ENCODE results near the gene ZNF124.
A peak's percentile ranks its signal among the peaks of the same experiment; 100 is the strongest.
"Not testable (repeated sequence)": the region's sequence is repeated elsewhere in the genome, so short reads cannot be mapped to it uniquely, and the experiment has no call there.

ZNF124 gene

DNA sequence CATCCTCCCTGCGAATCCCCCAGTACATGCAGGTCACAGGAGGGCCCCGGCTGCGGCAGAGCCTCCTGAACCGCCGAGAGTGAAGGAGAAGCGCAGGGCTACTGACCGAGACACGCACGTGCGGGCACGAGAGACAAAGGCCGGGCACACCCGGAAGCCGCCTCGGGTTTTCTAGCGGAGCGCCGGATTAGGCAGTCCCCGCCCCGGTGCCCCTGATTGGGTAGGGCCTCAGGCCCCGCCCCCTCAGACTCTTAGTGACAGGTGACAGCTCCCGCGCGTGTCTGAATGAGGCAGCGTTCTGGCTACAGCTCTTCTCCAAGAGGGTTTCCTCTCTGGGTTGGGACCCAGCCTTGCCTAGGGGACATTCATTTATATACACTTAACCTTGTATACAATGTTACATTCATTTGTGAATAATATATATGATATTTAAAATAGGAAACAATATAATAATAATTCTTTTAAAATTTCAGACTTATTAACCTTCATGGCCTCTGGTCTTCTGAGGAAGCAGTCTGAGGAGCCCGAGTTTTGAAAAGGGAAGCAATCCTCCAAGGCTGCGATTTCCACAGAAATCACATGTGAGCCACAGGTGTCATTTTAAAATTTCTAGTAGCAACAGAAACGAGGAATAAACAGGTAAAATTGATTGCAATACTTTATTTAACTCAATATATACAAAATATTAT, at the start of gene ZNF124:
TSS of gene ZNF124 (minus strand) at position 146 of the 689 bp plus-strand sequence. CDS start at position 3, 143 bp downstream.
- DNase-seq = peak; percentile 57

DNA sequence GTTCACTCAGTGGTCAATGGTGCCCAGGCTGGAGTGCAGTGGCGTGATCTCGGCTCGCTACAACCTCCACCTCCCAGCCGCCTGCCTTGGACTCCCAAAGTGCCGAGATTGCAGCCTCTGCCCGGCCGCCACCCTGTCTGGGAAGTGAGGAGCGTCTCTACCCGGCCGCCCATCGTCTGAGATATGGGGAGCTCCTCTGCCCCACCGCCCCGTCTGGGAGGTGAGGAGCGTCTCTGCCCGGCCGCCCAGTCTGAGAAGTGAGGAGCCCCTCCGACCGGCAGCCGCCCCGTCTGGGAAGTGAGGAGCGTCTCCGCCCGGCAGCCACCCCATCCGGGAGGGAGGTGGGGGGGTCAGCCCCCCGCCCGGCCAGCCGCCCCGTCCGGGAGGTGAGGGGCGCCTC, 48.5 kb upstream of the ZNF124 start:
- not testable (repeated sequence) for DNase-seq

DNA sequence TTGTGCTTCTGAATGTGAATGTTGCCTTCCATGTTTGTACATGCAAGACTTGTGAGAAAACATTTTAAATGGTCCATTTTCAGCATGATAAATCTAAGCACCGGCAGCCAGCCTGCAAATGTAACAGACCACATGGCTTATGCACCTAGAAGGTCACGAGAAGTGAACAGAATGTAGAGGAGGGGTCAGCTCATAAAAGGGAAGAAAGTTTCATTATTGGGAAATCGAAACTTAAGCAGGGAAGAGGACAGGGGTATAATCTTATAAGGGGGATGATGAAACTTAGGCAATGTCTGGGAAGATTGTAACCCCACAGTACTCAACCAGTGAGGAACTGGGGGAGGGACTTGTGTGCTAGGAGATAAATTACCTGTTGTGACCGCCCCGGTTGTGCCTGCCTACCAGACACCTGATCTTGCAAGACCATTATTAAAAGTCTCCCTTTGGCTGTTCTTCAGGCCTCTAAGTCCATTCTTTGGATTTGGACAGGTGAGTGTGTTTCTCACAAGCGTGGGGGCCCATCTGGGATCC, 46.4 kb upstream of the ZNF124 start:
- peak; percentile 90 for DNase-seq

DNA sequence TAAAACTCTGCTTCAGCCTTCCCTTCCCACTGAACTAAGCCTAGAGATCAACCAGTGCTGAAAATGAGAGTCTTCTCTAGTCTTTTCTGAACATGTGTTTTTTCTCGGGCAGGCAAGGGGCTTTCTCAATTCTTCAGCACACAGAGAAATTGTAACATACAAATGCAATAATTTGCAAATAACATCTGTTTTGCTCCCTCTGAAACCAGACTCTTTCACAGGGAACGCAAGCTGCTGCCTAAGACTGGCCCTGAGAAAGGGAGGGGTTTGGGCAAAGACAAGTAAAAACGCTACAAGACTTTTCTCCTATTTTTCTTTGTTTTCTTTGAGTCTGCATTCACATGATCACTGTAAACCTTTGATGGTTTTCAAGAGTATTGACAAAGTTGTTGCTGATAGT, 44.4 kb upstream of the ZNF124 start:
- no peak for DNase-seq

DNA sequence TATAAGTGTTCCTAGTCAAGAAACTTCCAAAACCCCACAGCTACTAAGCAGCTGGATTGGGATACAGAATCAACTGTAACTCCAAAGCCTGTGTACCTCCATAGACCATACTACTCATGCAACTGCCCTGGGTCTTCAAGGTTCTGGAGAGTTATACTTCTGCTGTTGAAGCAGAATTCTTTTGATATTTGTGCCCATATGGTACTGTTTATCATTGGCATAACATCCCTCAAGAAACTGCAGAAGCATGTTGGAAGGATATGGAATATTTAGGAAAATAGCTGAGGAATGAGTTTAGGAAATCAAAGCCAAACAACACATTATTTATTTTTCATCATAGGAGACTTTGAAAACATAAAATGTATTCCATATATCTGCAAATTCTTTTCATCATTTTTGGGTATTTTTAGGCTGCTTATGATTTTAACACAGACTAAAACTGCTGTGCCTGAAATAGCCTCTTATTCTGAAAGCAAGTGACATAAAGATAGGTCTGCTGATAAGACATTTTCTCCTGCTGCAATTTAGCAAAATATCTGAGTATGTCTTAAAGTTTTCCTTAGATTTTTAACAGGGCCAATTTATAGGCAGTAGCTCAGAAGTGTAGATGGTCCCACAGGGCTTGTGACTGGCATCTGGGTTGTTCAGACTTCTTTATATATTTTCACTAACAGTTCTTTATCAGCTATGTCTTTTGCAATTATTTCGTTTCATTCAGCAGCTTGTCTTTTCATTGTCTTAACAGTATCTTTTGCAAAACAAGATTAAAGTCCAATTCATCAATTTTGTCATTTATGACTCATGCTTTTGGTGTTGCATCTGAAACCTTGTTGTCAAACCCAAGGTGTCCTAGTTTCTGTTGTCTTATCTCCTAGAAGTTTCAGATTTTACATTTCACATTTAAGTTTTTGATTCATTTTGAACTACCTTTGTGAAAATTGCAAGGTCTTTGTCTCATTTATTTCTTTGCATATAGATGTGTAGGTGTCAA, 41.1 kb upstream of the ZNF124 start:
- peak; percentile 5 for DNase-seq

DNA sequence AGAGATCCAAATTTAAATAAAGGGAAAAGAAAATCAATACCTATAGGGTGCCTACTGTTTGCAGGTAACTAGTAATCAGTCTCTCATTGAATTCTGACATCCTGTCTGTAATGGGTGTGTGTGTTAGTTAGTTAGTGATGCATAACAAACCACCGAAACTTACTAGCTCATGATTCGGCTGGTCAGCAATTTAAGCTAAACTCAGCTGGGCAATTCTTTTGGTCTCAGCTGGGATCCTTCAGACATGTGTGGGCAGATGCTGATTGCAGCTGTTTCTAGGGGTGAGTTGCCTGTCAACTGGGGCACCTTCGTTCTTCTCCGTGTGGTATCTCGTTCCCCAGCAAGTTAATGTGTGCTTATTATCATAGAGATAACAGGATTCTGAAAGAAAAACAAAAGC, 40.2 kb upstream of the ZNF124 start:
- DNase-seq = no peak

DNA sequence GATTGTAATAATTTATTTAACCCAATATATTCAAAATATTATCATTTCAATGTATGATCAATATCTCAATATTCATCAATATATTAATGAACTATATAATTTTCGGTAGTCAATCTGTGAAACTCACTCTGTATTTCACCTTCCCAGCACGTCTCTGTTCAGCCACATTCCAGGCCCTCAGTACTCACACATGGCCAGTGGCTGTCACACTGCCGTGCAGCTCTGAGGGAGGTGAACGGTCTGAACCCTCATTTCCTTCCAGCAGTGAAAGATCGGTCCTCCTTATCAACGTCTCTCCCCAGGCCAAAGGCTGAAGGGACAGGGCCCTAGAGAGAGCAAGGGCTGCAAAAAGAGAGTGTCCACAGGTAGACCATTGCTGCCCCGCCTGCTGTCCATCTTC, 39.5 kb upstream of the ZNF124 start:
- no peak for DNase-seq

DNA sequence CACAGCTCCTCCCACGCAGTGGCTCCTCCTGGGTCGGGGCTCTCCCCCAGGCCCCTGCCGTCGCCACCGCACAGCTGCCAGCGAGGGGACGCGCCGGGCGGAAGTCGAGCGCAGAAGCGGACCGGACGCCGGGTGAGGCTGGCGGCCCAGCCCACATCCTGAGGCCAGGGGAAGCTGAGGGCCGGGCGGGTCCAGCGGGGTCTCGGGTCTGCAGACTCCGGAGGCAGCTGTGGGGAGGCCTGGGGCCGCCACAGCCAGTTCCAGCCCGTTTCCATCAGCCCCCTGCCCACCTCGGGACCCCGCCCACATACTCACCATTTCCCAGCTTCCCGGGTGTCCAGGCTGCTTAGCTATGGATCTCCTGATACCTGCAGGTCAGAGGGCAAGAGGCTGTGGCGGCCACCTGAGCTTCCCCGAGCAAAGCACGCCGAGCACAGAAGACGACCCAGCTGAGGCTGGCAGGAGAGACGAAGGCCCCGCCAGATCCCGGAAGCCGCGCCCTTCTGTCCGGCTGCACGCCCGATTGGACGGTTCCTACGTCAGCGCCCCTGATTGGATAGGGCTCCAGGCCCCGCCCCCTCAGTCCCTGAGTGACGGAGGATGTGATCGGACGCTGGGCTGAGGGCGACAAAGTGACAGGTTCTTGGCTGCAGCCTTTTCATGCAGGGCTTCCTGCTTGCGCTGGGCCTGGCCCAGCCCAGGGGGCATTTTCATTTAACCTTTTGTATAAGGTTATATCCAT, 38.7 kb upstream of the ZNF124 start:
- DNase-seq = peak; percentile 96

DNA sequence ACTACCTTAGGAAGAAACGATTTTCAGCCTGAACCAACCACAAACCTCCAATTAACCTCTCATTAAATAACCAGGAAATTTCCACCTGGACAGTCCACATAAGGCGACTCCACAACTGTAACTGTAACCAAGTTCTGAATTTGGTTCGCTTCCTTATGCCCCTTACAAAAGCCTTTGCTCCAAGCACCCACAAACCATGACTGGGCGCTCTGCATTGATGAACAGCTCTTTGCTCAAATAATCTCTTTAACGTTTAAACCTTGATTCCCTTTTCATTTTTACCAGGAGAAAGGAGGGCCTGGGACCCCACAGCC, 38.2 kb upstream of the ZNF124 start:
- DNase-seq = peak; percentile 37

DNA sequence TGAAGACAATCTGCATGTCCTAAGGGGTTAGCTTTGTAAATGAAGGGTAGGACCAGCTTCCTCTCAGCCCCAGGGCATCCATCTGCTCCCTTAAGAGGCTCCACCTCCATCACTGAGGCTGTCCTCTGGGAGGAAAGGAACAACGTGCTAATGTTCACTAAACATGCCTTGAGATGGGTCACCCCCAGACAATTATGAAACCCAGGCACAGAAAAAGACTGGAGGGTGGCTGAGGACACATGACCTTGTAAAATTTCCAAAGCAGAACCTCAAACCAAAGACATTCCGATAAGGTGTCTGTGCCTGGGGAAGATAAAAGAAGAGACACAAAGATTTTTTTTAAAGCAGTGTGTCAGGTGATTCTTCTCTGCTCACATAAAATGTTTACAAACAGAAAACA, 37.6 kb upstream of the ZNF124 start:
- no peak for DNase-seq

DNA sequence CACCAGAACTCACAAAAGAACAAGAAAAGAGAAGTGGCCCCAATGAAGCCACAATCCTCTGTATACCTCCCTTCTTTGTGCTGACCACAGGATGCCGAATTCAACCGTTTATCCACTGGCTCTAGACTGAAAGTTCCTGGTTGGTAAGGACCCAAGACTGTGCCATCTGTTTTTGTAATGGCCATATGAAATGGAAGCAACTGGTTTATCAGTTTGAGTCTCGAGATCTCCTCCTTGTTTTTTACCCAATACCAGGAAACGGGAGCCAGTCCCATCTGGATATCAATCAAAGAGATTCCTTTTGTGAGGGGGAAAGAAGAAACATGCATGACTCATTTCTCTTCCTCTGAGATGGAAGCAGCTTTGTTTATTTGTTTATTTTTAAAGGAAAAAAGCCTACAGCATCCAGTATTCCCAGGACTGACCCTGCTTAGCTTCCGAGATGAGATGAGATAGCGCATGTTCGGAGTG, 32.4 kb upstream of the ZNF124 start:
- peak; percentile 75 for DNase-seq

DNA sequence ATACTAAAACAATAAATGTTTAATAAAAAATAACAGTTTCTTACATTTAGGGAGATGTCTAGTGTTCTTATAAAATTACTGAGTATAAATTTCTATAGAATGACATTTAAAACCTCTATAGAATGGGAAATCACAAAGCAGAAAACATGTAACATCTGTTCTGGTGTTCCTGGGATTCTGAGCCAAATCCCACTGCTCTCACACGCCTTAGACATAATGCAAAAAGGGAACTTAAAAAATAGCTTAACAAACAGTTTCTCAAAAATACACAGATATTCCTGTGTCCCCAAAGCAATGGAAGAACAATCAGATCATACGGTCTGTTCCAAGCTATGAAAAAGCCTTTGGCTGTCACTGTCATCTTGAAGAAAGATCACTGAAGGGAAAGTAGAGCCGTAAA, 27.0 kb upstream of the ZNF124 start:
- no peak for DNase-seq

DNA sequence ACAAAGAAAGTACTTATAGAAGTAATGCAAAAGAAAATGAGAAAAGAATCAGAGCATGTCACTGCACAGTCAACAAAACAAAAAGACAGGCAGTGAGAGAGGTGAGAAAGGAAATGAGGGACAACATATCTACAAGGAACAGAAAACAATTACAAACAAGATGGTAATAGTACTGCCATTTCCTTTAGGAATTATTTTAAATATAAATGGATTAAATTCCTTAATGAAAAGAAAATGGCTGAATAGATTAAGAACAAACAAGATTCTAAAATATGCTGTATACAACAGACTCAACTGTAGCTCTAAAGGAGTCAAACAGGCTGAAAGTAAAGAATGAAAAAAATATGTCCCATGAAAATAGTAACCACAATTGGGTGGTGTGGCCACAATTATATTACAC, 22.1 kb upstream of the ZNF124 start:
- no peak for DNase-seq

DNA sequence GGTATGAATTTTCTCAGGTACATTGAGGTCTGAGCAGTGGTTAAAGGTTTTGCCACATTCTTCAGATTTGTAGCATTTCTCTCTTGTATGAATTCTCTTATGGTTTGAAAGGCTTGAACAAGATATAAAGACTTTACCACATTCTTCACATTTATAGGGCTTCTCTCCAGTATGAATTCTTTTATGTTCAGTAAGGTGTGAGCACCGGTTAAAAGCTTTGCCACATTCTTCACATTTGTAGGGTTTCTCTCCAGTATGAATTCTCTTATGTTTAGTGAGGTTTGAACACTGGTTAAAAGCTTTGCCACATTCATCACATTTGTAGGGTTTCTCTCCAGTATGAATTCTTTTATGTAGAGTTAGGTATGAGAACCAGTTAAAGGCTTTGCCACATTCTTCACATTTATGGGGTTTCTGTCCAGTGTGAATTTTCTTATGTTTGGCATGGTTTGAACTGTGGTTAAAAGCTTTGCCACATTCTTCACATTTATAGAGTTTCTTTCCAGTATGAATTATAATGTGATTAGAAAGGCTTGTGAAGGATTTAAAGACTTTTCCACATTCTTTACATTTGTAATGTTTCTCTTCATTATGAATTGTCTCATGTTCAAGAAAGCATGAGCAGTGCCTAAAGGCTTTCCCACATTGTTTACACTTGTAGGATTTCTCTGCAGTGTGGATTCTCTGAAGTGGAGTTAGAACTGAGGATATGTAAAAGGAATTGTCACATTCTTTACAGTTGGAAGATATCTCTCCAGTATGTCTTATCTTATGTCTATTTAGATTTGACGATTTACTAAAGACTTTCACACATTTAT, 18.4 kb upstream of the ZNF124 start:
- no peak for DNase-seq

DNA sequence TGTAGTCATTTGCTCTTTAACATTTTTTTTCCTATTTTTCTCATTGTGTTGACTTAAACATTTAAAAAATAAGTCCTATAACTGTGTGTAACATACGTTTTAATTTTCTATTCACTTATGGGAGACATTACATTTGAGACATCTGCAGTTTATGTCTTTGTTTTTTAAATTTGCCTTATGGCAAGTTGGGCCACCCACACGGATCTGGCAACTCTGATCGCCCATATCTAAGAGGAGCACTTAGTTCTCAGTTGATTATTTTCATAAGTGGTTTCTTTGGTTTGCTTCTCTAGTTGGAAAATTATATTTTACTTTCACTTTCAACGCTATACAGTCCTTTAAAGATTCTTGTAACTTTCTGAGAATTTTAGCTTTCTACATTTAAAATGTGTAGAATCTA, 13.8 kb upstream of the ZNF124 start:
- no peak for DNase-seq

DNA sequence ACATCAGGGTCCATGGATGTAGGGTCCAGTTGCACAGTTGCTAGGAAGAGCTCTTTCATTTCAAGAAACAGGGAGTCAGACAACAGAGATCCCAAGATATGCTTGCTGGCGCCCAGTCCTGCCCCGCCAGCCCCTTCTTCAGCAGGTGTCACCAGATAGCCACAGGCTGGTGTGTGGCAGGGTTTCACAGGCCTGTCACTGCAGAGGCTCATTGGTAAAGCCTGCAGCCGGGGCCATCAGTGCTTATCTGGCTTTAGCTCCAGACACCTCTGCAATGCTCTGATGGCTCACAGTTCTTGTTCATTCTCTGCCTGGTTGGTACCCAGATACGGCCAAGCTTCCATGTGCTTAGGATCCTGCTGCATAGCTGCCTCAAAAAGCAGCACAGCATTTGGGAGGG, 12.4 kb upstream of the ZNF124 start:
- no peak for DNase-seq

DNA sequence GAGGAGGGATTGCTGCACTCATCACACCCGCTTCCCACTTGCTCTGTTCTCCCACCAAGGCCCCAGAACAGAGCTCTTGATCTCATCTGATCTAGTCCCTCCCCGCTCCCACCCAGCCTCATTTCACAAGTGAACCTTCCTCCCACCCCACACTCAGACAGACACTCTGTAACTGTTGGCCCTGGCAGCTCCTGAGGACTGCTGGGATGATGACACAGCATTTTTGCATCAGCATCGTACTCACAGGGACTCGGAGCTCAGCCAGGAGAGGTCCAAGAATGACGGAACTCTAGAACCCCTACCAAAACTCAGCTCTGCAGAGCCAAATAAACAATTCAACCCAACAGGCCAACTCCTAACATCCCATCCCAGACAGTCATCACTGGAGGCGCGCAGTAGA, 11.2 kb upstream of the ZNF124 start:
- DNase-seq = no peak

DNA sequence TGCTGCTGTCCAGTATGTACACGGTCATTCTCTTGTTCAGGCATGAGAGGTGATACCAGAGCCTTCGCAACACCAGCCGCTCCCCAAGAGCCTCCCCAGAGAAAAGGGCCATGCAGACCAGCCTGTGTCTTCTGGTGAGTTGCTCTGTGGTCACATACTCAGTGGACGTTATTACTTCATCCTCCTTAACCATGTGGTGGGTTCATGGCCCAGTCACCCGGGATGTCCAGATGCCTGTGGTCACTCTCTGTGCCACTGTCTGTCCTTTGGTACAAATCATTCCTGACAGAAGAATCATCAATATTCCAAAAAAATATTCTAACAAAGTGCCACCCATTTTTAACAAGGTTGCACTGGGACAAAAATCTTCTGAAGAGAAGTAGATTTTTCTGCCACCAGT, 8.8 kb upstream of the ZNF124 start:
- no peak for DNase-seq

DNA sequence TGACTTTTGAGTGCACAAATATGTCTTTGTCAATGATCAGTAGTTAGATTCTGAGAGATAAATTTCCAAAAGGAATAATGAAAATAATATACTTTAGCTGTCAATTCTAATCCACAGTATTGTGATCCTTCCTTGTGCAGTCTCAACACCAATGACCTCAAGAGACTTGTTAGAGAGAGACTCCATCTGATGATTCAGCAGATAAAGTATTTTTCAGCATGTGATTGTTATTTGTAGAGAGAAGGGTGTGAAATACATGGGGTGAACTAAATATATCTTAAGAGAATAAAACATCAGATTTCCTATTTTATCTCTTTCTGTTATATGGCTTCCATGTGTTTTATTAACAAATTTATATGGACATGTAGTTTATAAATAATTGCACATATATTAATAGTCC, 5.9 kb upstream of the ZNF124 start:
- DNase-seq = no peak

DNA sequence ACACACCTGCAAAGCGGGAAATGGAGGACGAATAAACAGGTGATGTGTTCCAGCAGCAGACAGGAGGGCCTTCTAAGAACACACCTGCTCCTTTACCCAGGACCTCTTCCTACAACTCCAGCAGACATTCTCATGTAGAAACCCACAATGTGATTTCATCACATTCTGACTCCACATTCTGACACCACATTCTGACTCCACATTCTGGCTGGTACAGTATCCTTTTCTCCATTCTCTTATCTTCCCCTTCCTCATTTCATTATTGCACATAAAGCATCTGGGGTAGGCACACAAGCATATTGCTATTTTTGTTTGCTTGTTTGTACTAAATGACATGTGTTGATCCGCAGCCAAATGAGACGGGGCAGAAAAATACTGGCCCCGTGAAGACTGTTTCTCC, 3.6 kb upstream of the ZNF124 start:
- peak; percentile 61 for DNase-seq

DNA sequence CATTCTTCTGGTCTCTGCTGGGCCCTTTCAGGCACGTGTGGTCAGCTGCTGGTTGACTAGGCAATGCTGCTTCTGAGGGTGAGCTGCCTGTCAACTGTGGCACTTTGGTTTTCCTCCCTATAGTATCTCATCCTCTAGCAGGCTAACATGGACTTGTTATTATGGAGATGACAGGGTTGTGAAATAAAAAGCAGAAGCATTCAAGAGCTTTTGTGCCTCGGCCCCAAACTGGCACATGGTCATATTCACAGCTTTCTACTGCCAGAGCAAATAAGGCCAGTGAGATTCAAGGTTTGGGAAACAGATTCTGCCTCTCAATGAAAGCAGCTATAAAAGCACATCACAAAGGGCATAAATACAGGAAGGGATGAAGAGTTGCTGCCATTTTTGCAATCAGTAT, 1.6 kb upstream of the ZNF124 start:
- peak; percentile 63 for DNase-seq

DNA sequence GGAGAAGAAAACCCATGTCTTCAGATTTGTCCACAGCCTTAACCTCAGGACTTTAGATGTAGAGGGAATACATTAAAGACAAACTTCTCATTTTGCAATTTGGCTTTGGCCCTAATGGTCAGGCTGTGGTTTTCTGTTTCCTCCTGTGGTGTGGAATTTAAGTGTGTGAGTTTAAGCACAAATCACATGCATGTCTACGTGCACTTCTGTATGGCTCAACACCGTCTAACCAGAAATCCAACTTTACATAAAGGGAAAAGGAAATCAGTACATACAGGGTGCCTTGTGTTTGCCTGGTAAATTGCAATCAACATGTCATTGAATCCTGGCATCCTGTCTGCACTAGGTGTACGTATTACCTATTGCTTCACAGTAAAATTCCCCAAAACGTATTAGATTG, 1.2 kb upstream of the ZNF124 start:
- DNase-seq = peak; percentile 92

Data from MV-4-11 (cell line).